ENCODE measurements around the gene DEUP1.

- TF ChIP-seq CTCF (IDR thresholded peaks at IDR 0.05) (no peak), EZH2 (IDR thresholded peaks at IDR 0.05; ENCODE audit: borderline replicate concordance, insufficient read depth, low read depth, low read length, poor library complexity, severe bottlenecking) (no peak)
Measured at GRCh38 chr11:93478841-93479240, 148.3 kb downstream of the DEUP1 start.
